Fibroblast of upper back skin (primary cell): ENCODE results near the gene MAP10.
A peak's percentile ranks its signal among the peaks of the same experiment; 100 is the strongest.
"Not testable (repeated sequence)": the region's sequence is repeated elsewhere in the genome, so short reads cannot be mapped to it uniquely, and the experiment has no call there.

Source experiments
- DNase-seq: peaks from one replicate; pipeline ENCODE4 v3.0.0-alpha.2; 2013

MAP10 gene, protein sequence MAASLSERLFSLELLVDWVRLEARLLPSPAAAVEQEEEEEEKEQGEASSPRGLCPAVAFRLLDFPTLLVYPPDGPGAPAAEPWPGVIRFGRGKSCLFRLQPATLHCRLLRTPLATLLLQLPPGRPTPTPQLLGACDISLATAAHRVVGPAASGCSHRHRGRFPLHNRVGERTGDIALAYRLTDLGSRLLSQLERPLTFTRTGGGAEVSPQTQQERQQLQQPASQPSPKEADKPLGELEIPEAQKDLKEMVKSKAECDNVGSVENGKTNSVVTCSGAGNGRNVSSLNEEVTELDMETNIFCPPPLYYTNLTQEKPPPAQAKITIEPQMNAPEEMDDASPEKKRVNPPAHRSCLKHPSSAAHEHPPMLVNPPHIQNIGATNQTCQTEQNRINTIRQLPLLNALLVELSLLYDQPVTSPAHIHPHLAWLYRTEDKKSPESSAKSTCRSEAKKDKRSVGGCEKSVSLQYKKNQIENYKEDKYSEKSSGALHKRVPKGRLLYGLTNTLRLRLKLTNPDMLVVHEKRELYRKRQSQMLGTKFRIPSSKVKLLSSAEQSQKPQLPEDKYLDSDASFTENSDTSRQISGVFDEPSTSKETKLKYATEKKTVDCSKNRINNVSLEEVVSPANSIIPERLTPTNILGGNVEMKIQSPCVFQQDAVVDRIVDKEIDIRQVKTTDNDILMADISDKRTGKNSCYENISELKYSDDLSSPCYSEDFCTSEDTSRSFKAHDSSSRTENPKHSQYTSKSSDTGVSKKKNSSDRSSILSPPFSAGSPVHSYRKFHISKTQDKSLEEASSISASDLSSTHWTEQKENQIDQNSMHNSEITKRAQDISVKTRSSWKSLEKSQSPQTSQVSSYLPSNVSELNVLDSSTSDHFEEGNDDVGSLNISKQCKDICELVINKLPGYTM

DNA sequence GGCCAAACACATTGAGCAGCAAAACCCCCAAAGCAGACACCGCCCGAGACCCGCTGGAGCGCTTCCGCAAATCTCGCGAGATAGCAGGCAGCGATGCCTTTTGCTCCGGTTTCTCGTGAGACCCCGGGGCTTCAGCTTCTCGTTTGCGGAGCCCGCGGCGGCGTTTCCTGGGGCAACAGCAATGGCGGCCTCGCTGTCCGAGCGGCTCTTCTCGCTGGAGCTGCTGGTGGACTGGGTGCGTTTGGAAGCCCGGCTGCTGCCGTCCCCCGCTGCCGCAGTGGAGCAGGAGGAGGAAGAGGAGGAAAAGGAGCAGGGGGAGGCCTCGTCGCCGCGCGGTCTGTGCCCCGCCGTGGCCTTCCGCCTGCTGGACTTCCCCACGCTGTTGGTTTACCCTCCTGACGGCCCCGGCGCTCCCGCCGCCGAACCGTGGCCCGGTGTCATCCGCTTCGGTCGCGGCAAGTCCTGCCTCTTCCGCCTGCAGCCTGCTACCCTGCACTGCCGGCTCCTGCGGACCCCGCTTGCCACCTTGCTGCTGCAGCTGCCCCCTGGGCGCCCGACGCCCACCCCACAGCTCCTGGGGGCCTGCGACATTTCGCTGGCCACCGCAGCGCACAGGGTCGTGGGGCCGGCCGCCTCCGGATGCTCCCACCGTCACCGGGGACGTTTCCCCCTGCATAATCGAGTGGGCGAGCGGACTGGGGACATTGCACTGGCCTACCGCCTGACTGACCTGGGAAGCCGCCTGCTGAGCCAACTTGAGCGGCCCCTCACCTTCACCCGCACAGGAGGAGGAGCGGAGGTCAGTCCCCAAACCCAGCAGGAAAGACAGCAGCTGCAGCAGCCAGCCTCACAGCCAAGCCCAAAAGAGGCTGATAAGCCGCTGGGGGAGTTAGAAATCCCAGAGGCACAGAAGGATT lies at the start of gene MAP10:
Gene MAP10 (plus strand): TSS at position 148 of the 917 bp plus-strand sequence. CDS start 34 bp downstream, at position 182.
- peak; percentile 92 for DNase-seq

DNA sequence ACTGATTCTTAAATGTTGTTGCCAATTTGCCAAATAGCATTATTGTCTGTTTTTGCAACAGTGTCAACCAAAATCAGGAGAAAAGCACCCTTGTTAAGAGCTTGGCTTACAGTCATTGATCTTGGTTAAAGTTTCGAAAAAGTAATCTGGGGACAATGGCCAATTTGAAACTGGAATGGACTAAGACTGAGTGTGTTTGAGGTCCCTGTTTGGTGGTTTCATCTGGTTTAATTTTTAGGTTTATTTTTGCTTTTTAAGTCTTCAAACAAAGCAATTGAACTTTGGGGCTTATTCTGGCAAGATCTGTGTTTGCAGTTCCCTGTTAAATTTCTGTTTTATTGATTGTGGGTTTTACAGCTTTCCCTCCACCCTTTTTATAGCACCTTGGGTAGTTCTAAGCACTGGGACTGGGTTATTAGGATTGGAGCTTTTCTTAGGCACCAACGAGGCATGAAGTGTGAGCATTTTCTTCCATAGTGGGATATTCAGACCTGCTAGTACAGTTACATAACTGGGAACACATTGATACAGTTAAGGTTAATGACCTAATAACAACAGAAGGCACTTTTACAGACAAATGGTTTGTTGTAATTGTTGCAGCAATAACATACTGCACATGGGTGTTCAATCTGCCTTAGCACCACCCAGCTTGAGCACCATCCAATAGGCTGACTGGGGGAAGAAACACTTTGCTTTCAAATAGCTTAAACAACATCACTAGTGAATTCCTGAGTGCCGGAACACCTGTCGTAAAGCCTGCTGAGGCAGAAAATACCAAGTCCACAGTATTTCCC lies 40.6 kb upstream of the MAP10 start:
- no peak for DNase-seq

DNA sequence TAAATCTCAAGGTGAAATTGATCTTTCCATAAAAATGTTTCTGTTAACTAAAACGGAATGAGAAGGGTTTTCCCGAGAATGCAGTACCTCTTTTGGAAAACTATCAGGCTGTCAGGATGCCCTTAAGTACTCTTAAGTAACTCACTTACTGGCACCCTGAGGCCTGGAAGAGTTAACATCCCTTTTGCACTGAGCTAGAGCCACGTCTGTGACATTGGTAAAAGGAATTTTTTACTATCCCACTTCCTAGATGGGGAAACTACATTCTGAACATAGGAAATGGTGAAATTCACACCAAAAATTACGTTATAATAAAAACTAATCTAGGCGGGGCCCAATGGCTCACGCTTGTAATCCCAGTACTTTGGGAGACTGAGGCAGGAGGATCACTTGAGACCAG lies 39.7 kb upstream of the MAP10 start:
- DNase-seq: no peak

DNA sequence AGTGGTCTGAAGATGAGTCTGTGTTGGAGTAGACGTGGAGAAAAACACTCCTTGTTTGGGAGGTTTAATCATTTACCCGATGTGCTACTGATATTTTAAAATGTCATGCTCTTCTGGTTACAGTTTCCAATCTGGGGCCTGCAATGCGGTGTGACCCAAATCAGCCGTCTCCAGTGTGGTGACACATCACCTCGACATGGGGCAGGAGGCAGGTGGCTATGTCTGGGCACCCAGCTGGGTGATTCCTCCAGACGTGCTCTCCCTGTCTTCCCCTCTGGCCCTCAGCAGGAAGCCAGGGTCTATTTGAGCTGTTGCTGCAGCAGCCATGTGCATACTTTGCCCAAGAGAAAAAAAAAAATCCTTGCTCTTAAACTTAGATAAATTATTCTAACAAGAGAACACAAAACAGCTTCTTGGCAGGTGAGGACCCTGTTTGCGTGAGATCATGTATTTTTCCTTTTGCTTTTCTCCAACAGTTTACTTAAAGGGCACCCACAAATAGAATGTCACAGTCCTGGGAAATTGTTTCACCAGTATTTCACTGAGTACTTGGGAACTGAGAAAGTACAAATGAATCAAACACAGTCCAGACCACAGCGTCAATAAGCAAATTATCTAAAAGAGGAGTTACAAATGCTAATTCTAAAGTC lies 38.9 kb upstream of the MAP10 start:
- DNase-seq: no peak

DNA sequence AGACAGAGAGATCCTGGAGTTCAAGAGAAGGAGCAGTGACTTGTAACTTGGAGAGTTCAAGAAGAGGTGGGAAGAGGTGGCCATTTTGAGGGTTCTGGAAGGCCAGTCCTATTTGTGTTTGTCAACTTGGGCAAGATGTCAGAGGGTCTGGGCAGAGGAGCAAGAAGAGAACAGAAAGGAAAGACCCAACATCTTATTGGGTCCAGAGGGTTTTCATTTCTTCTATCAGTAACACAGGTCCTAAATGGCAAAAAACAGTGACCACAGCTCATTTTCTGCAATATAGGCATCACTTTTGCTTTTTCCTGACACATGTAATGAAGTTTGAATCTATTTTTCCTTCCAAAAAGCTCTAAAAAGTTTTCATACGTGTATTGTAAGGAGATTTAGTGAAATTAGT lies 38.3 kb upstream of the MAP10 start:
- no peak for DNase-seq

DNA sequence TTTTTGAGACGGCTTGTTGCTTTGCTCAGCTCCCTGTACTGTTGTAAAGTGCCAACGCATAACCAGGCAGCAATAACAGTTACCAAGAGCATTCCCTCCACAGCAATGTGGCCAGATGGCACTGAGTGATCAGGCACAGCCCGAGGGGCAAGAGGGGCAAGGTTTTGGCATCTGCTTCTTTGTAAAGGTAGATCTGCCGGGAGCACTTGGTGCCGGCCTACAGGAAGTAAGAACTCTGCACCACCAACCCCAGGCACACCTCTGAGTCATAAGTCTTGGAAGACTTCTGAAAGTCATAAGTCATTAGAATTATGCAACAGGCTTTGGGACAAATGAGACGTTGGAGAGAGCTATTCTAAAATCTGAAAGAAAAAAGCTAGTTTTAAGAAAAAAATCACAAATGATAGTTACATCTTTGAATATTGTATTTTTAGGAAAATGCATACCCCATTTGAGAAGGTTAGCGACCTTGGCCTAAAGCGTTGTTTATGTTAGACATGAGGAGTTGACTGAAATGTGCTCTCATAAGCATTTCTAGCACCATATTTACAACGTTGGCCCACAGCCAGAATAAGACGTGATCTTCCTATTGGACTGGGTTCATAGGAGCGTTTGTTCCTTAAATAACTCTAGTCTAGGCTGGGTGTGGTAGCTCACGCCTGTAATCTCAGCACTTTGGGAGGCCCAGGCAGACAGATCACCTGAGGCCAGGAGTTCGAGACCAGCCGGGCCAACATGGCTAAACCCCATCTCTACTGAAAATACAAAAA lies 37.7 kb upstream of the MAP10 start:
- peak; percentile 70 for DNase-seq

DNA sequence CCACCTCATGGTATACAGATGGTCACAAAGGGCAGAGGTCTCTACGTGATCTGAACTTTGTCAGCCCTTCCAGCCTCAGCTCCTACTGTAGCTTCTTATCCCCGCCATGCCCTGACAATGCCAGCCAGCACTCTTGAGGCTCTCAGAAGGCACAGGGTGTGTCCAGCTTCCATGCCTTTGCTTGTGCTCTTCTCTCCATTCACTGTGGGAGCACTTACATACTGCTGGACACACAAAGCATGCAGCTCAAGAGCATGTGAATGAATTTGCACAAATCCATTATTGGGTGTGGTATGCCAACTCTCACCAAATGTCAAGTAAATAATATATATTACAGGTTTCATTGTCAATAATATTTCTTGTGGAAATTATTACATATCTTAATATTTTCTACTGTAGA lies 36.4 kb upstream of the MAP10 start:
- DNase-seq: no peak

DNA sequence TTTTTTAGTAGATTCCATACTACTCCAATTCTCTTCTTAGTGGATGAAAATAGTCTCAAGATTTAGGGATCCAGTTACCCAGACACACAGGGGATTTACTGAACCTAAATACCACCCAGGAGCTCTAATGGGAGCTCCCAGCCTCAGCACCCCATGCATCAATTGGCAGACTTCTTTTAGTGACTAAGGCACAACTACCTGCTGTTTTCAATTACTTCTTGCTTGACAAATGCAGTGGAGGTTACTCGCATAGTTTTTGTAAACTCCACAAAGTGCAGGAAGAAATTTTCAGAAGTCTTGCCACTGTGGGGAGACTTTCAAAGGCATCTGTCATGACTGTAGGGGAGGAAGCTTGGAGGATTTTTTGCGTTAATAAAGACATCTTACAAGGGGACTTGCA lies 35.5 kb upstream of the MAP10 start:
- DNase-seq: peak; percentile 84

DNA sequence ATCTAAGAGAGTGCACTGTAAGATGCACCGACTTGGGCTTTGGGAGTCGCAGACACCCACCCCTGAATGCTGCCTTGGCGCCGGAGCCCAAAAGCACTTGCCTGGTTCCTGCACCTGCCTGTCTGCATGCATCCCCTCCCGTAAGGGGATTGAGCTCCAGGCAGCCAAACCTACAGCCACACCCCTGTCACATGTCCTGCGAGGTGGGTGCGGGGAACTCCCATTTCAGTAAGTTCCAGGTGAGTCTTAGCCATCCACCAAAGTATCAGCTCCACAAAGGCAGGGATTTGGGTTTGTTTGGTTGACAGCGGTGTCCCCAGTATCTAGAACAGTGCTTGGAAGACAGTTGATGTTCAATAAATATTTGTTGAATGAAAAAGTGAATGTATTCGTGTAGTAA lies 31.5 kb upstream of the MAP10 start:
- no peak for DNase-seq

DNA sequence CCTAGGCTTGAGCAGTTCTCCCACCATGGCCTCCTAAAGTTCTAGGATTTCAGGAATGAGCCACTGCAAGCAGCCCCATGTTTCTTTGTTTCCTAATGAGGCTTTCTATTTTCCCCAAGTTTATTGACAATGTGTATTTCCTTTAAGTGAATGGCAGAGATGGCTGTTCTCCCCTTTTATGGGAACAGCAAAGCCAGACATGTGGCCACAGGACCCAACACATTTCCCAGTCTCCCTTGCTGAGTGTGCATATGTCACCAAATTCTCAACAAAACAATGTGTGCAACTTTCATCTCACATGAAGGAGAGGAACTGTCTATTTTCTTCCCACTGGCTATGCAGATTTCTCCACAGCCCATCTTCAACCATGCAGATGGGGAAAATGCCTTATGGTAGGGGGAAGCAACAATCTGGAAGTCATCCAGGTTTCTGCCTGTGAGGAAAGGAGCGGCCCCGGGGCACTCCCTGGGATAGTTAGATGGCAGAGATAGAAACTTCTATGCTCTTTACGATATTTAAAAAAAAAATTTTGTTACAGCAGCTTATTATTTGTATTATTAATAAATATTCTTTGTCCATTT lies 28.6 kb upstream of the MAP10 start:
- no peak for DNase-seq

DNA sequence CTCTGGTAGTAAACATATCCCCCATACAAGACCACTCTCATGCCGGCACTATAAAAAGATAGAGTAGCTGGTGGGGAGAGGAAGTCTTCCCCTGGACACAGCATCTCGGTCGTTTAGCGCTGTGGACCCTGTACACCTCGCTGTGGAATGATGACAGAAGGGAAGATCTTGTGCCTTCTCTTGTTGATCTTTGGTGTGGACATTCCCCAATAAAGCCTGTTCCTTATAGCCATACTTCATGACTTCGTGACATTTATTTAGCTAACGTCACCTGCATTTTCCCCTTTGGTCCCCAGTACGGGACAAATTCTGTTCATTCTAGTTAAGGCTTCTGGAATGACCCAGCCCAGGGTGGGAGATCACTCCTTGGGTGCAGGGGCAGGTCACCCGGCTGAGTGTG lies 24.9 kb upstream of the MAP10 start:
- no peak for DNase-seq

DNA sequence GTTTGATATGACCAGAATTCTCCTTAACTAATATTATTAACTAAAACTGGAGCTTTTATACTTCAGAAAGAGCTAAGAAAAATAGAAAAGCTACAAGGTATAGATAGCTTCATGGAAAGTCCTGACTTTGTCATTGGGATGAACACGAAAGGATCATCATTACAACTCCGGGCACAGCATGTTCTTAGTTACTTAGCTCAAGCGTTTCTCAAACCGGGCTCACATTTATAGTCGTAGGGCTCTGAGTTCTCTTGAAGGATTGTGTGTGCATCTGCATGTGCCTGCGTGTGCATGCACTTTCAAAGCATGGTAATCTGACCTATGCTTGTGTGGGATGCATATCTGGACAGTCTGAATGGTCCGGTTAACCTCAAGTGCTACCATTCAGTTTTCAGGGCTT lies 20.4 kb upstream of the MAP10 start:
- no peak for DNase-seq

DNA sequence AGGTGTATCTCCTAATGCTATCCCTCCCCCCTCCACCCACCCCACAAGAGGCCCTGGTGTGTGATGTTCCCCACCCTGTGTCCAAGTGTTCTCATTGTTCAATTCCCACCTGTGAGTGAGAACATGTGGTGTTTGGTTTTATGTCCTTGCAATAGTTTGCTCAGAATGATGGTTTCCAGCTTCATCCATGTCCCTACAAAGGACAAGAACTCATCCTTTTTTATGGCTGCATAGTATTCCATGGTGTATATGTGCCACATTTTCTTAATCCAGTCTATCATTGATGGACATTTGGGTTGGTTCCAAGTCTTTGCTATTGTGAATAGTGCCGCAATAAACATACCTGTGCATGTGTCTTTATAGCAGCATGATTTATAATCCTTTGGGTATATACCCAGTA lies 19.6 kb upstream of the MAP10 start:
- DNase-seq: not testable (repeated sequence)

DNA sequence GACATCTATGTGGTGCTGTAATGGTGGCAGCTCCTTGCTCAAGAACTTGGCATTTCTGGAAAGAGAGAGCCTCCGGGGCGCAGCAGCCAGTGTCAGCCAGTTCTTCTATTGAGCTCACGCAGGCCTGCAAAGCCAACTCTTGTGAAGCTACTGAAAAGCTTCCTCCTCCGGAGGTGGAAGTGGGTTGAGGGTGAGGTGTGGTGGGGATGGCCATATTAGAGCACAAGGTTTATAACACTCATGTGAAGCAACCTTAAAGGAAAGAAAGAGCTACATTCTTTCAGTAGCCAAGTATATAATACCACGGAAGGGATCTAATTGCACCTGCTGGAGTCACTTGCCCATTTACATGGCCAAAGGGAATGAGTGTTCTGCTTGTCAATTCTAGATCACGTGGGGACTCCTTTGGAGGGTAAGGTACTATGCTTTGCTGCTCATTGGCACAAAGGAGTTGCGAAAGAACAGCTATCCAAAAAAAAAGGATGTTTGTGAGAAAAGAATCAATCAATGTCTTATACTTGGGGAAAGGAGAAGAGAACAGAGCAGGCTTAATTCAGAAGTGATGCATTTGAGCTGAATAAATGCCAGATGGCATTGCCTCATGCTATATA lies 18.3 kb upstream of the MAP10 start:
- no peak for DNase-seq

DNA sequence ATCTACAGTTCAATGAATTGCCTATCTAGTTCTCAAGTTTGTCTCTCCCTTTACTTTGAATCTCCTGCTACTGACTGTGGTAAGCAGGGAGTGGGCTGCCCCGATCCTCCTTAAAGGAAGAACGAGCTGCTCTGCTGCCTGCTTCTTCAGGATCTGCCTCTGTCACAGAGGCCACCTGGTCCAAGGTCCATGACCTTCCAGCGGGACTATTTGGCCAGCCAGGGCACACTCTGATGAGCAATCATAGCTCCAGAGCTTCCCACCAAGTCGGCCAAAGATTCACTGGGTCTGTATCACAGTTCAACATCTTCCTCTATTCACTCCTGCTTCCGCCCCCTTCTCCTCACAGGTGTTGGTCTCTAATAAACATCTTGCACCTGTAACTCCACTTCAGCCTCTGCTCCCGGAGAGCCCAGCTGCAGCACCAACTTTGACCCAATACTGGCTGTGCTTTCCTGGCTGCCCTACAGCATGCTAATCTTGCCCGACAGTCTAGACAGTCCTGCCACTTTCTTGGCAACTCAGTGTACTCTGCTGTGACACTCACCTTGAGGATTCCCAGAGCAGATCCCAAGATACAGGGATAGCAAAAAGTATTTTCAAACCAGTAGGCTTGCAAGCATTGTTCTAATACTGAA lies 16.9 kb upstream of the MAP10 start:
- no peak for DNase-seq

DNA sequence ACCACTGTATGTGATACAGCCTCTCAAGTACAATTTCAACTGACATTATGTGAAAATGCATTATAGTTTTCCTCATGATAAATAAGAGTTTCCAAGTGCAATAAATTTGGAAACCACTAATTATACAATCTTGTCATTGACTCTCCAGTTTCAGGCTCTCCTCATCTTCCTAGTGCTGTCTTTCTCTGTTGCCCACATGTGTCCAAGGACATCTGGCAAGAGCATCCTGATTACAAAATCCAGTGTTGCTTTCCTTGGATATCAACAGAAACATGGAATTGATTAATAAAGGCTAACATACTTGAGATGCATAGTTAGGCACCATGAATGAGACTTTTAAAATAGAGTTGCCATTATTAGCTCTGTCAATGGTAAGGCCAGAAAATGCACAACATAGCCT lies 15.6 kb upstream of the MAP10 start:
- peak; percentile 6 for DNase-seq

DNA sequence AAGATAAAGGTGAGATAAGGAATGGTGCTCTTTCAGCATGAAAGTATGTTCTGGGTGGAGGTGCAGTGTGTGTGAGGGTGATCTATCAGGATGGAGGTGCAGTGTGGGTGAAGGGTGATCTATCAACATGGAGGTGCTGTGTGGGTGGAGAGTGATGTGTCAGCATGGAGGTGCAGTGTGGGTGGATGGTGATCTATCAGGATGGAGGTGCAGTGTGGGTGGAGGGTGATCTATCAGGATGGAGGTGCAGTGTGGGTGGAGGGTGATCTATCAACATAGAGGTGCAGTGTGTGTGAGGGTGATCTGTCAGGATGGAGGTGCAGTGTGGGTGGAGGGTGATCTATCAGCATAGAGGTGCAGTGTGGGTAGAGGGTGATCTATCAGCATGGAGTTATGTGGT lies 12.3 kb upstream of the MAP10 start:
- DNase-seq: no peak

DNA sequence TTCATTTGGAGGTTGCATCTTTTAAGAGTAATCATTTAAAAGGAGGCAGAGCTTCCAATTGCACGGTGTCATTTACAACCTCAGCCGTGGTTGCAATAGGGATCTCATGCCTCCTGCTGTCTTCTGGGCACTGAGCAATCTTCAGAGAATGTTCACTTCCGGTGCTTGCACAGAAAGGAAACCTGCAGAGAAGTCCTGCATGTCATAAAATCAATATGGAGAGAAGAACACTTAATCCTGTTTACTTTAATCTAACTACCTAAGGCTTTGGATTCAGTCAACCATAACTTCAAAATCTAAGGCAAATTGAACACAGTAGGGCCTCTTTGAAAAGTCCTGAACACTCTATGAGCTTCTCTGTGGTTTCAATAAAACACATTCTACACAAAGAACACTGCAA lies 11.3 kb upstream of the MAP10 start:
- DNase-seq: peak; percentile 73

DNA sequence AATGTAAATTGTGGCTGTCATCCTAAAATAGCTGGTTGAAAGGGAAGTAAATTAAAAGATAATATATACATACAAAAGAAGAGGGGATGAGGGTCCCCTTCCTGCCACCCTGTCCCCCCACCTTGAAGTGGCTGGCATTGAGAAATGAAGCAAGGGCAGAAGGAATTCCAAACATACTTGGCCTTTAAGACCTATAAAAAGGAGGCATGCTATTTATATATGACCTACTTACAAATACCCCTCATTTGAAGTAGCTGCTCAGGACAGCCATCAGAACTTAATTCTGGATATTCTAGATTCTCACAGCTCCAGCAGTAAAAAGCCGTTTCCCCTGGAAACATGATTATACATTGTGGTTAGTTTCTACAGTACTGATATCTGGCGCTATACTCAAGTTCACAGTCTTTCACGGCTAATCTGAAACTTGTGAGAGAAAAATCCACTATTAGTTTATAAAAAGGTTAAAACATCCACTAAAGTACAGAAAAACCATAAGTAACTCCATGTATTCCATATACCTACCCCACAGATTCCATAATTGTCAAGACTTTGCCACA lies 9.6 kb upstream of the MAP10 start:
- DNase-seq: no peak
